Measurements from ENCODE around the gene FLVCR2.

- TF ChIP-seq CTCF (IDR thresholded peaks at IDR 0.05; ENCODE audit: insufficient read depth, low read depth, low read length) (no peak), EZH2 (IDR thresholded peaks at IDR 0.05; ENCODE audit: insufficient read depth, low read length) (no peak)
These were observed 30.7 kb upstream of the FLVCR2 start for GRCh38 chr14:75547552-75548250.
